GM18505 (cell line): ENCODE measurements around the gene GGPS1.
A peak's percentile ranks its signal among the peaks of the same experiment; 100 is the strongest.
"Not testable (repeated sequence)": the region's sequence is repeated elsewhere in the genome, so short reads cannot be mapped to it uniquely, and the experiment has no call there.

Experiments
- ATAC-seq: cut with Tn5 transposase; IDR thresholded peaks from one replicate; pipeline ENCODE4 v1.9.1; 2021; ENCODE audit not compliant: unreplicated experiment
- POLR2A ChIP-seq: IDR thresholded peaks from 4 replicates; pipeline ENCODE4 v1.6.1; 2011; ENCODE audit warnings: borderline replicate concordance; ENCODE audit not compliant: insufficient read depth, insufficient read length; ENCODE audit errors: extremely low read depth

Gene GGPS1

DNA sequence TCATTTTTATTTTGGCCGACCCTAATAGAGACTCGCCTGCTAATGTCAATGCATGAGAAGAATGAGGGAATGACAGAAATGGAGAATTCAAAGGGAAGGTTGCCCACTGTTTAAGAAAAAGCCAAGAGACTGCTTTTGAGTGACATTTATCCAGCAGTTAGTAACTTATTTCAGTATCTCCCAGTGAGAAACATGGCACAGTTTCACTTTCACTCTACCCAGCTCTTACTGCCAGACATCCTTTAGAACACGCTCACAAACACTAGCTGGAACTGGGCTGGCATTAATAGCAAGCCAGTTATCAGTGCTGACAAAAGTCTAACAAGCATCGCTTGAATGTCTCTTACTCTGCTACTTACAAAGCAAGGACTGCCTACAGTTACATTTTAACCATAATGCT, 8.5 kb downstream of the GGPS1 start:
- no peak for ATAC-seq

GRCh38 chr1:235339746-235340145, 11.4 kb downstream of the GGPS1 start:
- ATAC-seq: no peak
- no peak for TF ChIP-seq POLR2A

More for the DNA sequence above, 8.5 kb downstream of the GGPS1 start:
- TF ChIP-seq POLR2A: no peak

- ATAC-seq: no peak
- TF ChIP-seq POLR2A: no peak
These were observed 13.0 kb downstream of the GGPS1 start for GRCh38 chr1:235341334-235341733.

DNA sequence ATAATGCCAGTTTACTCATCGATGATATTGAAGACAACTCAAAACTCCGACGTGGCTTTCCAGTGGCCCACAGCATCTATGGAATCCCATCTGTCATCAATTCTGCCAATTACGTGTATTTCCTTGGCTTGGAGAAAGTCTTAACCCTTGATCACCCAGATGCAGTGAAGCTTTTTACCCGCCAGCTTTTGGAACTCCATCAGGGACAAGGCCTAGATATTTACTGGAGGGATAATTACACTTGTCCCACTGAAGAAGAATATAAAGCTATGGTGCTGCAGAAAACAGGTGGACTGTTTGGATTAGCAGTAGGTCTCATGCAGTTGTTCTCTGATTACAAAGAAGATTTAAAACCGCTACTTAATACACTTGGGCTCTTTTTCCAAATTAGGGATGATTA, 13.7 kb downstream of the GGPS1 start:
- no peak for TF ChIP-seq POLR2A
- ATAC-seq: no peak

GRCh38 chr1:235342471-235342870, 14.1 kb downstream of the GGPS1 start:
- TF ChIP-seq POLR2A: no peak
- no peak for ATAC-seq

GRCh38 chr1:235343726-235344125, 15.4 kb downstream of the GGPS1 start:
- ATAC-seq: no peak
- TF ChIP-seq POLR2A: no peak

- no peak for ATAC-seq
- no peak for TF ChIP-seq POLR2A
These were observed 23.1 kb downstream of the GGPS1 start for GRCh38 chr1:235351441-235351840.

DNA sequence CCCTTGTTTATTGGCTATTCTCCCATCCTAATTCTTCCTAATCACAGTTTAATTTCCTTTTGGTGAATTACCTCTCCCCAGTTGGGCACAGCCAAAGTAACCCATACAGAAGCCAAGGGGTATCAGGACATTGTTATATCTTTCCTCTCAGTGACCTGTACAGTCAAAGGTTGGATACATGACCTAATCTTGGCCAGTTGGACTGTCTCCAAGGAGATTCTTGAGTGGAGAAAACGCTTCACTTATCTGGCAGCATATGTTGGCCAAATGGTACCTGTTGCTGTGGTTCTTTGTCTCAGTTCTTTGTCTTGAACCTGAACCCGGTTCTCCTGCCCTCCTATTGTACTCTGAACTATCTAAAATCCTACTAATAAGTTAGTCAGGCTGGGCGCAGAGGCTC, 23.5 kb downstream of the GGPS1 start:
- no peak for TF ChIP-seq POLR2A
- no peak for ATAC-seq

GRCh38 chr1:235357485-235358373, 29.4 kb downstream of the GGPS1 start:
- no peak for ATAC-seq
- no peak for TF ChIP-seq POLR2A

- TF ChIP-seq POLR2A: no peak
- ATAC-seq: no peak
These were observed 30.5 kb downstream of the GGPS1 start for GRCh38 chr1:235358899-235359298.

DNA sequence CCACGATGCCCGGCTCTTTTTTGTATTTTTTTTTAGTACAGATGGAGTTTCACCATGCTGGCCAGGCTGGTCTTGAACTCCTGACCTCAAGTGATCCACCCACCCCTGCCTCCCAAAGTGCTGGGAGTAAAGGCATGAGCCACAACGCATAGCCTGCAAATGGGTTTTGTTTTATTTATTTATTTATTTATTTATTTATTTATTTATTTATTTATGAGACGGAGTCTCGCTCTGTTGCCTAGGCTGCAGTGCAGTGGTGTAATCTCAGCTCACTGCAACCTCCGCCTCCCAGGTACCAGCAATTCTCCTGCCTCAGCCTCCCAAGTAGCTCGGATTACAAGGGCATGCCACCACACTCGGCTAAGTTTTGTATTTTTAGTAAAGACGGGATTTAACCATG, 35.8 kb downstream of the GGPS1 start:
- ATAC-seq: not testable (repeated sequence)

DNA sequence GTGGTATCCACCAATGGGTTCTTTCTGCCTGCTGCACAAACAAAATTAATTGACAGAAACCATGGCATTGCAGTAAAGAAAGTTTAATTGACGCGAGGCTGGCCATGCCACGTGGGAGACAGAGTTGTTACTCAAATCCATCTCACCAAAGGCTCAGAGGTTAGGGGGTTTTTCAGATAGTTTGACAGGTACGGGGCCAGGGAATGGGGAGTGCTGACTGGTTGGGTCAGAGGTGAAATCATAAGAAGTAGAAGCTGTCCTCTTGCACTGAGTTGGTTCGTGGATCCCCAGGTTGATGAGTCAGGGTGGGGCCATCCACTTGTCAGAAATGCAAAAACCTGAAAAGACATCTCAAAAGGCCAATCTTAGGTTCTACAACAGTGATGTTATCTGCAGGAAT, 37.9 kb downstream of the GGPS1 start:
- no peak for TF ChIP-seq POLR2A
- ATAC-seq: no peak

GRCh38 chr1:235367000-235367908, 38.9 kb downstream of the GGPS1 start, which contains the start of gene TBCE:
Gene TBCE (plus strand): TSS chr1:235367427. CDS start chr1:235380050, 12,623 bp downstream.
- TF ChIP-seq POLR2A: peak; percentile 96
- peak; percentile 99 for ATAC-seq
